ENCODE data around the gene GSG1L. TPM values are rescaled to one million over a fixed set of nuclear protein-coding genes. Genes with fewer than 3 reads are reported as not detected.

GSG1L gene
- total and polyA plus RNA-seq, 4 donors, result 0.14 to 1.3 (median 0.24) TPM

- TF ChIP-seq CTCF (IDR thresholded peaks at IDR 0.05; ENCODE audit: control extremely low read depth, extremely low read depth), result no peak
- DNase-seq (no peak), ATAC-seq (ENCODE audit: insufficient read depth, low FRiP score) (no peak)
- Histone ChIP-seq H3K27ac (ENCODE audit: low read depth in 1 of 2, low read length in 1 of 2) (no peak overlapping the region), H3K4me1 (ENCODE audit: control insufficient read depth in 5 of 5, insufficient read depth in 5 of 5, low read length in 5 of 5) (peaks cover 0 to 1% (median 0%) of the 10 kb centered on the region in 5 donors), H3K9ac (ENCODE audit: insufficient read depth in 1 of 2, low read length in 2 of 2) (no peak overlapping the region), H3K27me3 (ENCODE audit: control insufficient read depth in 3 of 3, insufficient read depth in 3 of 3, low read length in 2 of 3) (no peaks in the 10 kb centered on the region), H3K4me3 (no peak overlapping the region), H3K36me3 (ENCODE audit: control insufficient read depth in 4 of 4, insufficient read depth in 4 of 4, low read length in 4 of 4) (peaks cover 8 to 46% (median 20%) of the 10 kb centered on the region in 4 donors), H3K9me3 (ENCODE audit: control insufficient read depth in 4 of 4, insufficient read depth in 3 of 4, low read length in 3 of 4) (no peaks in the 10 kb centered on the region)
- 87% methylated on average over 17 of the region's 17 CpGs for WGBS, 2 donors
Measured at GRCh38 chr16:28096983-28097899, 33.7 kb upstream of the GSG1L start.

GRCh38 chr16:28093385-28093725 lies 29.8 kb upstream of the GSG1L start:
- Histone ChIP-seq H3K4me1 (ENCODE audit: control insufficient read depth in 5 of 5, insufficient read depth in 5 of 5, low read length in 5 of 5) (peaks cover 0 to 1% (median 0%) of the 10 kb centered on the region in 5 donors), H3K27ac (ENCODE audit: low read depth in 1 of 2, low read length in 1 of 2) (peak overlapping the region in 1 of 2 donors; percentile 56)
- DNase-seq, result no peak

DNA sequence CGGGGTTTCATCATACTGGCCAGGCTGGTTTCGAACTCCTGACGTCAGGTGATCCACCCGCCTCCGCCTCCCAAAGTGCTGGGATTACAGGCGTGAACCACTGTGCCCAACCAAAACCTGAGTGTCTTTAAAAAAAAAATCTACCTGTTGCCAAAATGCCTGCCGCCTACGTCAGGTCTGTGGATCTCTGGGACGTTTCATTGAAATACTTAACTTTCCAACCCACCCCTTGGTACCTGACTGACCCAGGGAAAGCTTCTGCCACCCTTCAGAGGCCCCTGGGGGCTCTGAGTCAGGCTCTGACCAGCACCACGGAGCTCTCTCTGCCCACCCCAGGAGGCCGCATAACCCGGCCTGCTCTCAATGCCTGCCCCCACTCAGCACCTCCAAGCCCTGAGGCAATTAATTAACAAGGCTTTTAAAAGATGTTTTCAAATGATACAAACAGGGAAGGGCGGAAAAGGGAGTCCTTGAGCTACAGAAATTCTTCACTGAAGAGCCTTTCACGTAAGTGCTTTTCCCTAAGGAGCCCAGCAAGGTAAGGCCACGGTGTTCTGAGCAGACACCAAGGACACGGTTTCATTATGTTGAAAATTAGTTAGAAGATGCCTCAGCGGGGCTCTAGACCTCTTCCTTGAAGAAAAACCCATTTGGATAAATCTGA lies 29.3 kb upstream of the GSG1L start:
- Histone ChIP-seq H3K4me3 (no peak overlapping the region), H3K4me1 (ENCODE audit: control insufficient read depth in 5 of 5, insufficient read depth in 5 of 5, low read length in 5 of 5) (peaks cover 0 to 1% (median 0%) of the 10 kb centered on the region in 5 donors), H3K27me3 (ENCODE audit: control insufficient read depth in 3 of 3, insufficient read depth in 3 of 3, low read length in 2 of 3) (no peaks in the 10 kb centered on the region), H3K36me3 (ENCODE audit: control insufficient read depth in 4 of 4, insufficient read depth in 4 of 4, low read length in 4 of 4) (peaks cover 0 to 10% (median 2%) of the 10 kb centered on the region in 4 donors), H3K9ac (ENCODE audit: insufficient read depth in 1 of 2, low read length in 2 of 2) (no peak overlapping the region), H3K9me3 (ENCODE audit: control insufficient read depth in 4 of 4, insufficient read depth in 3 of 4, low read length in 3 of 4) (no peaks in the 10 kb centered on the region), H3K27ac (ENCODE audit: low read depth in 1 of 2, low read length in 1 of 2) (peak overlapping the region in 1 of 2 donors; percentile 71)
- no peak for TF ChIP-seq CTCF (IDR thresholded peaks at IDR 0.05; ENCODE audit: control extremely low read depth, extremely low read depth)
- 65 to 84% methylated on average over 17 of the region's 17 CpGs for WGBS, 2 donors
- DNase-seq (peak in 1 of 3 donors; percentile 36), ATAC-seq (ENCODE audit: insufficient read depth, low FRiP score) (peak; percentile 10)

More at GRCh38 chr16:28093385-28093725, 29.8 kb upstream of the GSG1L start:
- Histone ChIP-seq H3K36me3 (ENCODE audit: control insufficient read depth in 4 of 4, insufficient read depth in 4 of 4, low read length in 4 of 4) (peaks cover 0 to 14% (median 4%) of the 10 kb centered on the region in 4 donors), H3K27me3 (ENCODE audit: control insufficient read depth in 3 of 3, insufficient read depth in 3 of 3, low read length in 2 of 3) (no peaks in the 10 kb centered on the region), H3K4me3 (no peak overlapping the region), H3K9ac (ENCODE audit: insufficient read depth in 1 of 2, low read length in 2 of 2) (no peak overlapping the region), H3K9me3 (ENCODE audit: control insufficient read depth in 4 of 4, insufficient read depth in 3 of 4, low read length in 3 of 4) (no peaks in the 10 kb centered on the region)
- 77 to 88% methylated on average over 5 of the region's 5 CpGs for WGBS, 2 donors
- ATAC-seq (ENCODE audit: insufficient read depth, low FRiP score), result no peak
- TF ChIP-seq CTCF (IDR thresholded peaks at IDR 0.05; ENCODE audit: control extremely low read depth, extremely low read depth), result no peak
